RWPE2 (cell line): ENCODE data around the gene PPP2R2D.
A peak's percentile ranks its signal among the peaks of the same experiment; 100 is the strongest.
"Not testable (repeated sequence)": the region's sequence is repeated elsewhere in the genome, so short reads cannot be mapped to it uniquely, and the experiment has no call there.

ENCODE experiments used
- ATAC-seq: fragments of 200-7000 bp; cut with Tn5 transposase; 3 replicates; pipeline ENCODE4 v1.9.1; 2021; ENCODE audit warnings: low read depth
- DNase-seq: peaks from one replicate; pipeline ENCODE4 v3.0.0-alpha.2; 2020; ENCODE audit warnings: low spot score
- H3K27ac ChIP-seq: fragments of 450-650 bp; 2 replicates; pipeline ENCODE4 v1.5.1; 2017; ENCODE audit warnings: mild to moderate bottlenecking; ENCODE audit not compliant: poor library complexity, severe bottlenecking
- H3K27me3 ChIP-seq: fragments of 250-450 bp; sonication (Bioruptor Pico); 2 replicates; pipeline ENCODE4 v1.5.1; 2021; ENCODE audit warnings: mild to moderate bottlenecking, moderate library complexity; ENCODE audit not compliant: insufficient read depth, poor library complexity, severe bottlenecking
- H3K36me3 ChIP-seq: fragments of 250-450 bp; sonication (Bioruptor Pico); 2 replicates; pipeline ENCODE4 v1.5.1; 2020; ENCODE audit warnings: low read depth, mild to moderate bottlenecking, moderate library complexity
- H3K4me1 ChIP-seq: fragments of 250-450 bp; sonication (Bioruptor Pico); 2 replicates; pipeline ENCODE4 v1.5.1; 2021; ENCODE audit warnings: mild to moderate bottlenecking, moderate library complexity; ENCODE audit not compliant: insufficient read depth, poor library complexity, severe bottlenecking
- H3K4me3 ChIP-seq: fragments of 250-450 bp; sonication (Bioruptor Pico); 2 replicates; pipeline ENCODE4 v1.5.1; 2021; ENCODE audit warnings: mild to moderate bottlenecking, moderate library complexity; ENCODE audit not compliant: severe bottlenecking
- H3K9me3 ChIP-seq: fragments of 250-450 bp; sonication (Bioruptor Pico); 2 replicates; pipeline ENCODE4 v1.5.1; 2021; ENCODE audit warnings: mild to moderate bottlenecking, moderate library complexity; ENCODE audit not compliant: severe bottlenecking
- TF ChIP-seq, protein P1 (sequence below): fragments of 450-650 bp; IDR thresholded peaks from one replicate; pipeline ENCODE4 v1.5.1; 2017; ENCODE audit warnings: mild to moderate bottlenecking, moderate library complexity; ENCODE audit not compliant: poor library complexity, severe bottlenecking

Gene PPP2R2D

GRCh38 chr10:131946321-131946751 lies 45.5 kb downstream of the PPP2R2D start:
- no peaks in the 10 kb centered on the region for H3K9me3 ChIP-seq
- peaks cover 42% of the 10 kb centered on the region for H3K4me1 ChIP-seq
- ATAC-seq = peak; percentile 63
- no peak overlapping the region for H3K4me3 ChIP-seq
- TF ChIP-seq, protein P1, sequence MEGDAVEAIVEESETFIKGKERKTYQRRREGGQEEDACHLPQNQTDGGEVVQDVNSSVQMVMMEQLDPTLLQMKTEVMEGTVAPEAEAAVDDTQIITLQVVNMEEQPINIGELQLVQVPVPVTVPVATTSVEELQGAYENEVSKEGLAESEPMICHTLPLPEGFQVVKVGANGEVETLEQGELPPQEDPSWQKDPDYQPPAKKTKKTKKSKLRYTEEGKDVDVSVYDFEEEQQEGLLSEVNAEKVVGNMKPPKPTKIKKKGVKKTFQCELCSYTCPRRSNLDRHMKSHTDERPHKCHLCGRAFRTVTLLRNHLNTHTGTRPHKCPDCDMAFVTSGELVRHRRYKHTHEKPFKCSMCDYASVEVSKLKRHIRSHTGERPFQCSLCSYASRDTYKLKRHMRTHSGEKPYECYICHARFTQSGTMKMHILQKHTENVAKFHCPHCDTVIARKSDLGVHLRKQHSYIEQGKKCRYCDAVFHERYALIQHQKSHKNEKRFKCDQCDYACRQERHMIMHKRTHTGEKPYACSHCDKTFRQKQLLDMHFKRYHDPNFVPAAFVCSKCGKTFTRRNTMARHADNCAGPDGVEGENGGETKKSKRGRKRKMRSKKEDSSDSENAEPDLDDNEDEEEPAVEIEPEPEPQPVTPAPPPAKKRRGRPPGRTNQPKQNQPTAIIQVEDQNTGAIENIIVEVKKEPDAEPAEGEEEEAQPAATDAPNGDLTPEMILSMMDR = peak; percentile 24
- H3K27me3 ChIP-seq = no peaks in the 10 kb centered on the region
- H3K27ac ChIP-seq = peak overlapping the region; percentile 98
- DNase-seq = peak; percentile 63
- H3K36me3 ChIP-seq = peaks cover 70% of the 10 kb centered on the region

DNA sequence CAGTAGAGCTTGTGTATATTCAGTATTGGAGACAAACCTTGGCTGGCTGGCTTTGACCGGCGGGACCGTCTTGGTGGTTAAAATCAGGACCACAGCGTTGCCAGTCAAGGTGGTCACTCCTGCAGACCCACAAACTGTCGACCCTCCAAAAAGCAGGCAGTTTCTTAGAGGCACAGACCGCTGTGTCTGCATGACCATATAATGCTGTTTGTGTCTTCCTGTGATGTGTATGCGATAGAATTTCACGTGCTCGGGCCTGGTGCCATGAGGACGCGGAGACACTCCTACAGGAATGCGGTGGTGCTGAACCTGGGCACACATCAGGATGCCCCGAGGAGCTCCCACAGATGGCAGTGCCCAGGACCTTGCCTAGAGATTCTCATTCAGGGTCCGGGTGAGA lies 46.1 kb downstream of the PPP2R2D start:
- no peak for ATAC-seq
- H3K9me3 ChIP-seq = no peaks in the 10 kb centered on the region
- H3K36me3 ChIP-seq = peaks cover 68% of the 10 kb centered on the region
- H3K27me3 ChIP-seq = no peaks in the 10 kb centered on the region
- DNase-seq = no peak
- H3K4me3 ChIP-seq = no peak overlapping the region
- peak overlapping the region; percentile 98 for H3K27ac ChIP-seq
- TF ChIP-seq, protein P1 = no peak
- peaks cover 42% of the 10 kb centered on the region for H3K4me1 ChIP-seq

- Histone ChIP-seq H3K9me3 (no peaks in the 10 kb centered on the region), H3K27me3 (no peaks in the 10 kb centered on the region), H3K4me1 (peaks cover 42% of the 10 kb centered on the region), H3K4me3 (no peak overlapping the region), H3K27ac (peak overlapping the region; percentile 98), H3K36me3 (peaks cover 60% of the 10 kb centered on the region)
- ATAC-seq = peak; percentile 83
- peak; percentile 75 for DNase-seq
- TF ChIP-seq, protein P1 = no peak
Measured at GRCh38 chr10:131947631-131948347, 47.0 kb downstream of the PPP2R2D start.

- H3K9me3 ChIP-seq = no peaks in the 10 kb centered on the region
- H3K27me3 ChIP-seq = no peaks in the 10 kb centered on the region
- H3K4me3 ChIP-seq = no peak overlapping the region
- peak overlapping the region; percentile 98 for H3K27ac ChIP-seq
- peaks cover 60% of the 10 kb centered on the region for H3K36me3 ChIP-seq
- TF ChIP-seq, protein P1 = no peak
- no peak for ATAC-seq
- DNase-seq = peak; percentile 19
- peaks cover 42% of the 10 kb centered on the region for H3K4me1 ChIP-seq
Measured at GRCh38 chr10:131948501-131948900, 47.7 kb downstream of the PPP2R2D start.

GRCh38 chr10:131949041-131949862 lies 48.4 kb downstream of the PPP2R2D start:
- Histone ChIP-seq H3K36me3 (peaks cover 61% of the 10 kb centered on the region), H3K4me3 (no peak overlapping the region), H3K27me3 (no peaks in the 10 kb centered on the region), H3K27ac (peak overlapping the region; percentile 98), H3K4me1 (peaks cover 42% of the 10 kb centered on the region), H3K9me3 (no peaks in the 10 kb centered on the region)
- ATAC-seq = no peak
- TF ChIP-seq, protein P1 = no peak
- DNase-seq = peak; percentile 33

- H3K9me3 ChIP-seq, H3K27ac ChIP-seq, ATAC-seq, H3K4me3 ChIP-seq, DNase-seq, H3K27me3 ChIP-seq: not testable (repeated sequence)
- peaks cover 66% of the 10 kb centered on the region for H3K36me3 ChIP-seq
- H3K4me1 ChIP-seq = peaks cover 38% of the 10 kb centered on the region
Measured at GRCh38 chr10:131949908-131950307, 49.1 kb downstream of the PPP2R2D start.
